GM23338 (cell line): ENCODE measurements around the gene ABI2. TPM values are rescaled to one million over a fixed set of nuclear protein-coding genes. Genes with fewer than 3 reads are reported as not detected.

Experiments used
- ATAC-seq: fragments of 200-7000 bp; cut with Tn5 transposase; 3 replicates; pipeline ENCODE4 v1.9.1; 2020
- DNase-seq: peaks from one replicate; pipeline ENCODE4 v3.0.0-alpha.2; 2015; ENCODE audit warnings: low spot score
- H2AFZ ChIP-seq: fragments of 200-600 bp; sonication (generic); 2 replicates; pipeline ENCODE4 v1.8.0; 2016; ENCODE audit warnings: antibody characterized with exemption, mild to moderate bottlenecking, moderate library complexity
- H3F3A ChIP-seq: fragments of 200-600 bp; sonication (generic); replicated peaks from 2 replicates; pipeline ENCODE4 v1.8.0; 2017; ENCODE audit warnings: antibody characterized with exemption, mixed run types, low read depth
- H3K27ac ChIP-seq: fragments of 200-600 bp; sonication (generic); 2 replicates; pipeline ENCODE4 v1.6.1; 2016; ENCODE audit warnings: low read depth
- H3K27me3 ChIP-seq: fragments of 200-600 bp; sonication (generic); 2 replicates; pipeline ENCODE4 v1.8.0; 2016; ENCODE audit warnings: mild to moderate bottlenecking, mixed run types, moderate library complexity; ENCODE audit not compliant: insufficient read depth
- H3K36me3 ChIP-seq: fragments of 200-600 bp; sonication (generic); 2 replicates; pipeline ENCODE4 v1.8.0; 2016; ENCODE audit warnings: mild to moderate bottlenecking; ENCODE audit not compliant: insufficient read depth
- H3K4me1 ChIP-seq: fragments of 200-600 bp; sonication (generic); 2 replicates; pipeline ENCODE4 v1.8.0; 2016; ENCODE audit warnings: mild to moderate bottlenecking, moderate library complexity; ENCODE audit not compliant: insufficient read depth
- H3K4me2 ChIP-seq: fragments of 200-600 bp; sonication (generic); 2 replicates; pipeline ENCODE4 v1.7.1; 2017; ENCODE audit warnings: mixed run types
- H3K4me3 ChIP-seq: fragments of 200-600 bp; sonication (generic); 2 replicates; pipeline ENCODE4 v1.6.1; 2016; ENCODE audit warnings: mixed run types
- H3K79me2 ChIP-seq: fragments of 200-600 bp; sonication (generic); replicated peaks from 2 replicates; pipeline ENCODE4 v1.8.0; 2017; ENCODE audit warnings: mild to moderate bottlenecking; ENCODE audit not compliant: insufficient read depth
- H3K9me2 ChIP-seq: fragments of 200-600 bp; sonication (generic); 2 replicates; pipeline ENCODE4 v1.8.0; 2017; ENCODE audit not compliant: insufficient read depth
- H4K20me1 ChIP-seq: fragments of 200-600 bp; sonication (generic); replicated peaks from 2 replicates; pipeline ENCODE4 v1.8.0; 2017; ENCODE audit warnings: mild to moderate bottlenecking; ENCODE audit not compliant: insufficient read depth
- H3K27ac Mint-ChIP-seq: 2 replicates; pipeline ENCODE4 v1.8.0; 2020; ENCODE audit warnings: inconsistent platforms, mild to moderate bottlenecking, moderate library complexity, mixed read lengths
- H3K27me3 Mint-ChIP-seq: 3 replicates; pipeline ENCODE4 v1.8.0; 2022; ENCODE audit warnings: low read depth, mild to moderate bottlenecking, moderate library complexity, mixed read lengths, inconsistent platforms; ENCODE audit not compliant: insufficient read depth, poor library complexity
- H3K36me3 Mint-ChIP-seq: 3 replicates; pipeline ENCODE4 v1.8.0; 2021; ENCODE audit warnings: low read depth, mild to moderate bottlenecking, inconsistent platforms, moderate library complexity, mixed read lengths
- H3K4me1 Mint-ChIP-seq: 3 replicates; pipeline ENCODE4 v1.8.0; 2020; ENCODE audit warnings: mild to moderate bottlenecking, inconsistent platforms, mixed read lengths
- H3K4me3 Mint-ChIP-seq: 3 replicates; pipeline ENCODE4 v1.8.0; 2021; ENCODE audit warnings: moderate library complexity, mild to moderate bottlenecking, inconsistent platforms, mixed read lengths
- H3K9me3 Mint-ChIP-seq: 3 replicates; pipeline ENCODE4 v1.8.0; 2020; ENCODE audit warnings: moderate library complexity, mild to moderate bottlenecking, inconsistent platforms, mixed read lengths
- CREB1 ChIP-seq: fragments of 250-450 bp; sonication (Bioruptor Pico); IDR thresholded peaks from 2 replicates; pipeline ENCODE4 v1.5.0; 2020; ENCODE audit warnings: low read depth, mild to moderate bottlenecking, moderate library complexity
- CTCF ChIP-seq, 2 experiments: fragments of 200-600 bp in 1 of 2; sonication (generic) in 1 of 2; conservative IDR thresholded peaks; 2 replicates each; pipeline versions ENCODE4 v1.5.1 to v1.6.1; 2016 to 2017; ENCODE audit warnings: antibody characterized with exemption in 2 of 2, low read depth in 2 of 2, mild to moderate bottlenecking in 2 of 2, moderate library complexity in 1 of 2
- ETS1 ChIP-seq: IDR thresholded peaks from 2 replicates; pipeline ENCODE4 v1.6.1; 2016; ENCODE audit warnings: antibody characterized with exemption
- EZH2 ChIP-seq: fragments of 200-600 bp; sonication (generic); IDR thresholded peaks from one replicate; pipeline ENCODE4 v1.8.0; 2017; ENCODE audit warnings: antibody characterized with exemption, mild to moderate bottlenecking, low read depth; ENCODE audit not compliant: unreplicated experiment
- EZH2phosphoT487 ChIP-seq: fragments of 200-600 bp; sonication (generic); IDR thresholded peaks from one replicate; pipeline ENCODE4 v1.8.1; 2018; ENCODE audit warnings: antibody characterized with exemption; ENCODE audit not compliant: unreplicated experiment
- JUNB ChIP-seq: IDR thresholded peaks from one replicate; pipeline ENCODE4 v1.6.1; 2016; ENCODE audit warnings: antibody characterized with exemption; ENCODE audit not compliant: unreplicated experiment
- NANOG ChIP-seq: IDR thresholded peaks from 2 replicates; pipeline ENCODE4 v1.6.1; 2016; ENCODE audit warnings: antibody characterized with exemption, borderline replicate concordance
- POLR2AphosphoS5 ChIP-seq: IDR thresholded peaks from 2 replicates; pipeline ENCODE4 v1.6.1; 2016; ENCODE audit warnings: antibody characterized with exemption, low read depth
- REST ChIP-seq: IDR thresholded peaks from one replicate; pipeline ENCODE4 v1.6.1; 2018; ENCODE audit warnings: antibody characterized with exemption; ENCODE audit not compliant: unreplicated experiment
- STAT1 ChIP-seq: IDR thresholded peaks from one replicate; pipeline ENCODE4 v1.6.1; 2016; ENCODE audit warnings: antibody characterized with exemption; ENCODE audit not compliant: unreplicated experiment
- ZNF114 ChIP-seq: fragments of 250-450 bp; sonication (Bioruptor Pico); IDR thresholded peaks from 2 replicates; pipeline ENCODE4 v1.5.0; 2020; ENCODE audit warnings: mild to moderate bottlenecking, moderate library complexity
- ZNF331 ChIP-seq: fragments of 250-450 bp; sonication (Bioruptor Pico); IDR thresholded peaks from 2 replicates; pipeline ENCODE4 v1.5.0; 2020; ENCODE audit warnings: low read depth, mild to moderate bottlenecking, moderate library complexity
- ZNF462 ChIP-seq: fragments of 250-450 bp; sonication (Bioruptor Pico); IDR thresholded peaks from 2 replicates; pipeline ENCODE4 v1.5.0; 2020; ENCODE audit warnings: mild to moderate bottlenecking, moderate library complexity
- polyA plus RNA-seq: library from polyadenylated mRNA; unstranded; fragments of >200 nt; fragmentation: Nextera tagmentation; extraction: Ambion mirVana; gene quantifications from 2 replicates; pipeline ENCODE4 v1.2.1, GENCODE V29; 2016
- total RNA-seq: library from RNA; depleted of rRNA; stranded (reverse); fragments of >200 nt; shearing (Covaris generic); gene quantifications from 2 replicates; pipeline ENCODE4 v1.2.3, GENCODE V29; 2014

The ABI2 gene
- total and polyA plus RNA-seq, 2 experiments from 2014 or later = 46.5 to 114 TPM

GRCh38 chr2:203463266-203463678, 135.1 kb downstream of the ABI2 start:
- no peaks in the 10 kb centered on the region; the same call in 2 of the 3 replicates for H3K4me1 Mint-ChIP-seq
- Histone ChIP-seq H3K4me3 (no peak overlapping the region), H3F3A (no peaks in the 10 kb centered on the region), H2AFZ (no peak overlapping the region), H3K27me3 (no peaks in the 10 kb centered on the region), H4K20me1 (no peaks in the 10 kb centered on the region), H3K4me2 (no peak overlapping the region), H3K36me3 (peaks cover 3% of the 10 kb centered on the region; the same call in 1 of the 2 replicates), H3K4me1 (no peaks in the 10 kb centered on the region), H3K27ac (no peak overlapping the region), H3K79me2 (no peaks in the 10 kb centered on the region), H3K9me2 (no peaks in the 10 kb centered on the region)
- ATAC-seq (no peak), DNase-seq (no peak)
- peaks cover 8% of the 10 kb centered on the region; the same call in 2 of the 3 replicates for H3K36me3 Mint-ChIP-seq
- no peak for TF ChIP-seq JUNB
- no peak for TF ChIP-seq STAT1
- TF ChIP-seq EZH2 = no peak
- TF ChIP-seq REST = no peak
- no peak for TF ChIP-seq ETS1
- no peak for TF ChIP-seq NANOG
- no peak for TF ChIP-seq POLR2AphosphoS5
- no peak for TF ChIP-seq CREB1
- no peak for TF ChIP-seq ZNF331
- no peak for TF ChIP-seq ZNF114 (CRISPR knock-in tag)
- TF ChIP-seq EZH2phosphoT487 = no peak
- no peak for TF ChIP-seq CTCF (conservative IDR thresholded peaks at IDR 0.05; ENCODE audit: low read depth in 2 of 2)
- no peak for TF ChIP-seq ZNF462
- no peaks in the 10 kb centered on the region for H3K9me3 Mint-ChIP-seq
- no peaks in the 10 kb centered on the region for H3K27me3 Mint-ChIP-seq
- H3K4me3 Mint-ChIP-seq = no peak overlapping the region
- no peak overlapping the region for H3K27ac Mint-ChIP-seq
